GM10266 (cell line): ENCODE measurements around the gene FN1.

Source experiments
- DNase-seq: peaks from one replicate; pipeline ENCODE4 v3.0.0; 2012; ENCODE audit errors: extremely low spot score
- CTCF ChIP-seq: IDR thresholded peaks from 2 replicates; pipeline ENCODE4 v1.5.1; 2012; ENCODE audit warnings: mild to moderate bottlenecking, low read depth; ENCODE audit not compliant: control insufficient read depth, insufficient read depth; ENCODE audit errors: missing control alignments

The FN1 gene

GRCh38 chr2:215388002-215388728 lies 47.7 kb downstream of the FN1 start:
- no peak for DNase-seq
- no peak for TF ChIP-seq CTCF

DNA sequence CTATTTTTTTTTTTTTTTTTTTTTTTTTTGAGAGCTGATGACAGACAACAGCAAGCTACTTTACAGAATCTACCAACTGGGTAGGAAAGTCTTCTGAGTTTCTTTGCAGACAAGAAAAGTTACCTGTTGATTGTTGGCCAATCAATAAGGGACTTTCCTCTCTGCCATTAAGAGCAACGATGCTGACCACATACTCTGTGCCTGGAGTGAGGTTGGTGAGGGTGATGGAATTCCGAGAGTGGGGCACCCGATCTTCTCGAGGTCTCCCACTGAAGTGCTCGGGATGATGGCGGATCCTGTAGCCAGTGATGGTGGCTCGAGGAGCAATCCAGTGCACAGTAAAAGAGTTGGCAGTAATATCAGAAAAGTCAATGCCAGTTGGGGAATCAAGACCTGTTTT lies 49.3 kb downstream of the FN1 start:
- TF ChIP-seq CTCF, result no peak
- no peak for DNase-seq

DNA sequence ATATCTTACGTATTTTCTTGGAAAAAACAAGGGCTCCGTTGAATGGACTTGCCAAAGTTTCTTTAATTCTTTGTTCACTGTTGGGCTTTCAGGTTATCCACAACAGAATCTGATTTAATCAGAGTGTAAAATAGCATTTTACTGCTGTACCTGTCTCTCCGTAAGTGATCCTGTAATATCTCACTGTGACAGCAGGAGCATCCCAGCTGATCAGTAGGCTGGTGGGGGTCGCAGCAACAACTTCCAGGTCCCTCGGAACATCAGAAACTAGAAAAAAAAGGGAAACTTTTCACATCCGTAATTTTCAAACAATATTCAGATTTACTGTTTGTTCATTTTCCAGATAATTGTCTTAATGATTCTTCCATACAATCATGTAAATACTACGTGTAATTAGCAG lies 51.2 kb downstream of the FN1 start:
- DNase-seq, result no peak
- TF ChIP-seq CTCF, result no peak

DNA sequence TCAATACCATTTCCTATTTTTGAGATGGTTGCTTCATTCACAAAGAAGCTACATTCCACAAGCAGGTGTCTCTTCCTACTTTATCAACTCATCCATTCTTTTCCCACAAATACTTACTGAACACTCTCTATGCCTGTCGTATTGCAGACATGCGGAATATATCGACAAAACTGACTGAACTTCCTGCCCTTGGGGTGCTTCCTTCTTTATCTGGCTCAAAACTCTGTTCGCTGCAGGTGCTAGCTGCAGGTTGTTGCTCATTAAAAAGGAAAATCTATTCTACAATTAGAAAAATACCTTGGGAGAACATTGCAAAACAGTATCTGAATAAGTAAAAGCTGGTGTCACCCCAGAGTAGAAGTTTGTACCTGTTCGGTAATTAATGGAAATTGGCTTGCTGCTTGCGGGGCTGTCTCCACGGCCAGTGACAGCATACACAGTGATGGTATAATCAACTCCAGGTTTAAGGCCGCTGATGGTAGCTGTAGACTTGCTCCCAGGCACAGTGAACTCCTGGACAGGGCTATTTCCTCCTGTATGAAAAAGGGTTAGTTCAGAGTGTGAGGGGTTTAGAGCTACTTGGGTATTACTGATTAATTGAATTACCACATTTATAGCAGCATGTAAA lies 52.1 kb downstream of the FN1 start:
- no peak for DNase-seq
- TF ChIP-seq CTCF, result no peak

GRCh38 chr2:215382480-215382879 lies 53.4 kb downstream of the FN1 start:
- no peak for DNase-seq
- TF ChIP-seq CTCF, result no peak

DNA sequence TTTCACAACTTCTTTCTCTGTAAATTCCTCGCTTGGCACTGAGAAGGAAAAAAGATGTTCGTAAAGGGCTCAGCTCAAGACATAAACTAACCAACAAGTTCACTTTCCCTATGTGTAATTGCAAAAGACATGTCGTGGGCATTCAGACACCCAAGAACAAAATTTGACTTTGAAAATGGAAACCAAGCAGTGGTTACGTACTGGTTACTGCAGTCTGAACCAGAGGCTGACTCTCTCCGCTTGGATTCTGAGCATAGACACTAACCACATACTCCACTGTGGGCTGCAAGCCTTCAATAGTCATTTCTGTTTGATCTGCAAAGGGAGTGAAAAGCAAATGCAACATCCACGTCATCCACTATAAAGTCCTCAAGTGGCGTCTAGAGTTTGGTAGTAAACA lies 53.9 kb downstream of the FN1 start:
- TF ChIP-seq CTCF, result no peak
- DNase-seq, result no peak

DNA sequence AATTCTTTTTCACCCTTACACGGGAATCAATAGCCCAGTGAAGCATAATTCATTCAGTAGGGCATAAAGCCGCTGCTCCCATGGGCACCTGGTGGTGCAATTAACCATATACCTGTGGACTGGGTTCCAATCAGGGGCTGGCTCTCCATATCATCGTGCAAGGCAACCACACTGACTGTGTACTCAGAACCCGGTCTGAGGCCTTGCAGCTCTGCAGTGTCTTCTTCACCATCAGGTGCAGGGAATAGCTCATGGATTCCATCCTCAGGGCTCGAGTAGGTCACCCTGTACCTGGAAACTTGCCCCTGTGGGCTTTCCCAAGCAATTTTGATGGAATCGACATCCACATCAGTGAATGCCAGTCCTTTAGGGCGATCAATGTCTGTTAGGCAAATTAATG lies 55.2 kb downstream of the FN1 start:
- DNase-seq, result no peak
- TF ChIP-seq CTCF, result no peak
